NCI-H82 (cell line): ENCODE data around the gene LPXN.
"Not testable (repeated sequence)": the region's sequence is repeated elsewhere in the genome, so short reads cannot be mapped to it uniquely, and the experiment has no call there.

Source experiments
- DNase-seq: peaks from one replicate; lab custom pipeline; 2025; lab: John Stamatoyannopoulos, UW

Gene LPXN

DNA sequence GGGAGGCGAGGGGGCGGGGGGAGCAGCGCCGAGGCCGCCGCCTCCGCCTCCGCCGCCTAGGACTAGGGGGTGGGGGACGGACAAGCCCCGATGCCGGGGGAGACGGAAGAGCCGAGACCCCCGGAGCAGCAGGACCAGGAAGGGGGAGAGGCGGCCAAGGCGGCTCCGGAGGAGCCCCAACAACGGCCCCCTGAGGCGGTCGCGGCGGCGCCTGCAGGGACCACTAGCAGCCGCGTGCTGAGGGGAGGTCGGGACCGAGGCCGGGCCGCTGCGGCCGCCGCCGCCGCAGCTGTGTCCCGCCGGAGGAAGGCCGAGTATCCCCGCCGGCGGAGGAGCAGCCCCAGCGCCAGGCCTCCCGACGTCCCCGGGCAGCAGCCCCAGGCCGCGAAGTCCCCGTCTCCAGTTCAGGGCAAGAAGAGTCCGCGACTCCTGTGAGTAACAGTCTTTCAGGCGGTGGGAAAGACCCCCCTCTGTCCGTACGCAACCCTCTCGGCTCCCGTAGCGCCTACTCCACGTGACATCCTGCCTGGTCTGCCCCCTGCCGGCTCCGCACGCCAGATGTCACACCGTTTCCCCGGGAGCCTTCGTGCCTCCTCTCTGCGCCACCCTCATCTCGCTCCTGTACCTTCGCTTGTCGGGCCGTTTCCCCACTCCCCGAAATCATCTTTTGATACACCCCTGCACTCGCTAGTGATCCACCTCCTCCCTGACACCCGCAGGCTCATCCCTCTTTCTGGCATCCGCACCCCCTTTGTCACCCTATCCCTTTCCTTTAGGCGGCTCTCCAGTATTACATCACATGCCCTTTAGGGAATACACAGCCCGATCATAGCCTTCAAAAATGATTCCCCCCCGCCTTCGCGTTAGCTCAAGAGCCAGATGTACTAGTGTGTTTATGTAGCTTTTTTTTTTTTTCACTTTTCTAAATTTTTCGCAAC lies 3.8 kb upstream of the LPXN start:
- DNase-seq, result peak; percentile 91

DNA sequence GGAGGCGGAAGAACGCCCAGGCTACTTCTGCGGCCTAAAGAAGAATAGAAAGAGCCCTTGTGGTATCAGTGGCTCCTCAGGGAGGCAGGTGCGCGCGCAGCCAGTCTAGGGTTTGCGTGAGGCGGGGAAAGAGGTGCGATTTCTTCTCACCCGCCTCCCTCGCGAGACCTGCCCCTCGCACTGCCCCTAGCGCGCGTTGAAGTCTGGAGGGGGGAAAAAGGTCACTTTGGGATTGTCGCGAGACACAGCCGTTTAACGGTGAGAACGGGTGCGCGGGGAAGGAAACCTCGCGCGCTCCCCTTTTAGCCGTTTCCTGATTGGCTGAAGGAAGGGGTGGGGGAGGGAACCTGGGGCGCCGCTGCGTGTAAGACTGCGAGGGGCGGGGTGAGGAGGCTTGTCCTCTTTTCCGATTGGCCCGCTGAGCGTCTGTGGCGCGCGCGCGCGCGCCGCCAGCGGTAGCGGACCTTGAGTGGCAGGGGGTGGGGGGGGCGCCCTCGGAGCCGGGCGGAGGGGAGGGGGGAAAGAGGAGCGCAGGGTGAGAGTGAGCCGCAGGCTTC lies 3.1 kb upstream of the LPXN start, which contains the start of gene ZFP91:
Gene ZFP91, plus strand, starts transcription at position 429 of the 557 bp plus-strand sequence. CDS start 219 bp downstream, outside the sequence.
- DNase-seq, result peak; percentile 98

DNA sequence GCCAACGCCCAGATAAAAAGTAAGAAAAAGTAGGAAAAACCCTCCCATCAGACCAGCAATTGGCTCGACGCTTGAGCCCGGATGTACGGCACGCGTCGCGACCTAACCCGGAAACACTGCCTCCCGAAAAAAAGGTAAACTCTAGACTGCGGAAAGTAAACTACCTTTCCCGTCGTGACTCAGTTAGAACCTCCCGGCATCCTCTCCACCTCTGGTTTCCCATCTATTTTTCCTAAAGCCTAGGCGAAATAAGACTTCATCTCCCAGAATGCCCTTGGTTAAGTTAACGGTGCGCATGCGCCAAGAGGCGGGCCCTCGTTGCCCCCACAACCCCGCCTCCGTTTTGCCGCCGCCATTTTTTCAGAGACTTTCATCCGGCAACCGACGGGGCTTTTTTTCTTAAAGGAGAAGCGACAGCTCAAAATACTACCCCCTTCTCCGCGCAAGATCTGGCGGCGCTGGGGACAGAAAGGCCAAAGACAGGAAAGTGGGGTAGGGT lies 2.5 kb upstream of the LPXN start:
- peak; percentile 97 for DNase-seq

DNA sequence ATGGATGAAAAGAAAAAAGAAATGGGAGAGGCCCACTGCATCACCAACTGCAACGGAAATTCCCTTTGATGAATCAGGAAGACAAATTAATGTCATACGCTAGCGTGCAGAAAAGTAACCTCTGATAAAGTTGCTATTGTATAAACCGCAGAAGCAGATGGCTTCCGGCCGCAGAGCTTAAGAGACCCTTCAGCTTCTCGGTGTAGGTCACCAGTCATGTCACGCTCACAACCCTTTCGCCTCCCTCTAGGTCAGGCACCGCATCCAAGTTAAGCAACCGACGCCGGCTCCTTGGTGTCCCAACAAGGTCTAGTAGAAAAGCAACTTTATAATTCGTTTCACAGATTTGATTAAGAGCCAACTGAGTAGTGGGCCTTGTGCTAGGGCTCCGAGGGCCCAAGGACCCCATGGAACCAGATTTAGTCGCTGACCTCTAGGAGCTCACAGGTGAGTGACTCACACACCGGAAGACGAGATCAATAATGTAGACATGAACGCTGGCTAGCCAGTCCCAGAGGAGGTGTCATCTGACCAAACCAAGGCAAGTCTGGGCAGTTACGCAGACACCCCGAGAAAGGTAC lies 2.0 kb upstream of the LPXN start:
- peak; percentile 65 for DNase-seq

DNA sequence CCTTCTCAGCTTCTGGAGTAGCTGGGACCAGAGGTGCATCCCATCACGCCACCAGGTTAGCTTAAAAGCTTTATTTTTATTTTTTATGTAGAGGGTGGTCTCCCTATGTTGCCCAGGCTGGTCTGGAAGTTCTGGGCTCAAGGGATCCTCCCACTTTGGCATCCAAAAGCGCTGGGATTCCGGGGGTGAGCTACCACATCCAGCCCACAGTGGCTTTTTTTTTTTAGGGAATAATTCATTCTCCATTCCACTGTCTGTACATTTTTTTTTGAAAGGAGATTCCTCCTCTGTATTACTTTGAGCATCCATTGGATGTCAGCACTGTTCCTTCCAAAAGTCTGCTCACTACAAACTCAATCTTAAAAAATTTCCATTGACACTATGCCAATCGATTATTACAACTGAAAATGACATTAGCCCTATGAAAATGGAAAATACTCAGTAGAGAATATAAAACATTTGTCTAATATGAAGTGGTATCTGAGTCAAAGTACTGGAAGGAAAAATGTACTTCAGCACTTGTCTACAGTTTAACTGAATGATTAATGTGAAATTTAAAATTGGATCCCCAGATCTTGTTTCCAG lies 1.3 kb upstream of the LPXN start:
- DNase-seq, result no peak

DNA sequence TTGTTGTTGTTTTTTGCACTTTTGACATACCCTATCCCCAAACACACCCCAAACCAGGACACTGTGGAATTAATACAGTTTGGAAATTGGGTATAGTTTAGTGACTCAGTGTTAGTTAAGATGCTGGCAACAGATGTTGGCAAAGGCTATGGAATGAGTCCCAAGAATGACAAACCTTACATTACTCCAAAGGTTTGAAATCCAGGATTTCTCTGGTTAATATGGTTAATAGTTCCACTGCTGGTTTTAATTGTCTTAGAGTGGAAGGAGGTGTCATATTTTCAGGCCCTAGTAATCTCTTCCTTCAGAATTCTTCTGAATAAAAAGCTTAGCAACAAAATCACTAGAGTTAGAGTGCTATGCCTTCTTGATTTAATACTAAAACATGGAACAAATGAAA lies 775 bp downstream of the LPXN start:
- DNase-seq, result no peak

DNA sequence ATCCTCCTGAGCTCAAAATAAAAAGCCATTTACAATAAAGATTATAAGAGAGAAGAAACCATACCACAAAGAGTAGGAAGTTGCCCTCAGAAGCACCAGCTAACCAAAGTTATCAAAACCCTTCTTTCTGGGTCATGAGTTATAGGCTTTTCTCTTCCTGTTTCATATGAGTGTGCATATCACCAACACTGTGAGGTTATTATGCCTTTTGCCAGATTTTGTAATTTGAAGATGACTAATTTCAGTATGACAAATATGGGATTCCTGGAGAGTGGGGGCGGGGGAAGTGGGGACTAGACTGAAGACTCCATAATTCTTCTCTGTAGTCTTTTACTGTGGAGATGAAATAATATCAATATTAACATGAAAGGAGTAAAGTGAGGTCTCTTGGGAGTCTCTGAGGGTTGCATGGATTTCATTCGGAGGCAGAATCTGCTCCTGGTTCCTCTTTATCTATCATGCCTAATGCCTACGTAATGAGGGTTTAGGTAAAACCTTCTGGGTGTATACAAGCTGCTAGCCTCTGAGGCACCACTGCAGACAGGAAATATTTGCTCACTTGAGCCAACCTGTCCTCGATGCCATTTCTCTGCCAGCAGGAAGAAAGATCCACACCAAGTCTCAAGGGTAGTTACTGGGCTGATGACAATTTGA lies 2.1 kb downstream of the LPXN start:
- no peak for DNase-seq

DNA sequence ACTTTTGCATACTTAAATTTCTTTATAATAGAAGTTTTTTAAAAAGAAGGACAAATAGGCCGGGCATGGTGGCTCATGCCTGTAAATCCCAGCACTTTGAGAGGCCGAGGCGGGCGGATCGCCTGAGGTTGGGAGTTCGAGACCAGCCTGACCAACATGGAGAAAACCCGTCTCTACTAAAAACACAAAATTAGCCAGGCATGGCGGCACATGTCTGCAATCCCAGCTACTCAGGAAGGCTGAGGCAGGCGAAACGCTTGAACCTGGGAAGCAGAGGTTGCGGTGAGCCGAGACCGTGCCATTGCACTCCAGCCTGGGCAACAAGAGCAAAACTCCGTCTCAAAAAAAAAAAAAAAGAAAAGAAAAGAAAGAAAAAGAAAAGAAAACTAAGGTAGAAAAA lies 2.8 kb downstream of the LPXN start:
- DNase-seq, result not testable (repeated sequence)

DNA sequence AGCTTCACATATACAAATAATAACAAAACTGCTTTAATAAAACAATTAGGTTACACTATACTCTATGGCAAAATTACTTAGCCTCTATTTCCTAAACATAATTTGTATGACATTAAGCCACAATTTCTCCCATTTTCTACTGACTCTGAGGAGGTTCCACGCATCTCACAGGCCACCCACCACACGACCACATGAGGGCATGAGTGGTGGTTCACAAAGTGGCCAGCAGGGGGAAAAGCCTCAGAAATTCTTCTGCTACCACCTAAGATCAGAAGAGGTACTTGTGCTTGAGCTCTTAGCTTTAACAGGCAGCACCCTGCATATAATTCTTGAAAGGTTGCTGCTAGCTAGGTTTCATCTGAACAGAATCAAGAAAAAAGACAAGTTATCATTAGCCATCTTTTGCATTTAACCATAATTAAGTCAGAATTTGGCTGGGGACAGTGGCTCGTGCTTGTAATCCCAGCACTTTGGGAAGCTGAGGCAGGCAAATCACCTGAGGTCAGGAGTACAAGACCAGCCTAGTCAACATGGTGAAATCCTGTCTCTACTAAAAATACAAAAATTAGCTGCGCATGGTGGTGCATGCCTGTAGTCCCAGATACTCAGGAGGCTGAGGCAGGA lies 7.7 kb downstream of the LPXN start:
- peak; percentile 70 for DNase-seq

DNA sequence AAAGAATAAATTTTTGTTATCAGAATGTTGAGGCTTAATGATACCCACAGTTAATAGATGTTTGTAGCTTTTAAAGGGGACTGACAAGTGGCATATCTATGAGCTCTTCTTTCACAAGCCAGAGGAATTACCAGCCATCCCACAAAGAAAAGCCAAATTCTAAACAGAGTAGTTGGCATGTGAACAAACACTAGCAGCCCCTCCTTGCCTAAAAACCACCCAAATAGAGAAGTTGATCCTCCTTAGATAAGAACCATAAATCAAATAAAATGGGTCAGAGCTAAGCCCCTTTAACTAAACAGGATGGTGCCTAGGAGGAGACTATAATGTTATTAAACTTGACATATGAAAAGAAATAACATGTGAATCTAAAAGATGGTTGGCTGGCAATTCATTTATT lies 11.4 kb downstream of the LPXN start:
- no peak for DNase-seq

DNA sequence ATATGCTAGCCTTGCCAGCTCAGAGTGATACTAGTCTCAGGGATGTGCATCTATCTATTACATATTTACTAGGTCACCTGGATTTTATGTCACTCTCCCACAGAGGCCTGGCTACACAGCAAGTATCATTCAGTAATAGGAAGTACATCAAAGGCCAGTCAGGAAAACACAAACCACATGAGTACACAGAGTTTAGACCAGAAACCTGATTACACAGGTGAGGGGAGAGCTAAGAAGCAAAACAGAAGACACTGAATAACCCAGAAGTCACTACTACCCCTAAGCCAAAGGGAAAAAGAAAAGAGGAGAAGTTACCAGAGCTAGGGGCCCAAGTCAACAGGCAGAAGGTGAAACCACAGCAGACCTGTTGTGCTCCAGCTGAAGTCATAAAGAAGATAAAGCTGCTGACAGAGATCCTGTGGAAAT lies 13.3 kb downstream of the LPXN start:
- DNase-seq, result no peak

DNA sequence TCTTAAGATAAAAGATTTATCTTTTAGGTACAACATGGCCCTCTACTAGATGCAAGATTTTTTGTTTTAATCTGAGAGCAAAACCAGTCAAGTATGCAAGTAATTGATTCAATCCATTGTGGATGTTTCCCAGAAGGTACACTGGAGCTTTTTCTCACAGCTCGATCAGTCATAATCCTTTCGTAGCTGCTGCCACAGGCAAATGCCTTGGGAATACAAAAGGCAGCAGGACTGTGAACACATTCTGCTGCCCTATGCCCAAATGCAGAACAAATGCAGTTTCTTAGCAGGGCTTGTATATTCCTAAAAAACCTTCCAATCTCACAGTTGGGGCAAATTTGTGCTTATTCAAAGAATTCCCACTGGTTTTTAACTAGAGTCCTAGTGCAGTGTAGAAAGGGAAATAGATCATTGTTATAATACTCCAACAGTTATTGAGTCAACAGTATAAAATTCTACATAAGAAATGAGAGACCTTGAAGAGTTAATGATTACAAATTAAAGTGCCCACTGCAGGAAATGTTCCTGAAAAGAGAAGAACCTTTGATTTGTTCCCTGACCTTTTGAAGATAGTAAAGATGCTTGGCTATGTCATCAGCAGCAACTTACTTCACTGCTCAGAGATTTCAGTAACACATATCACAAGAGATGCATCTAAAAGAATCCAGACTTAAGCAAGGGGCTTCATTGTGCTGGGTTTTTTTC lies 14.1 kb downstream of the LPXN start:
- peak; percentile 20 for DNase-seq

DNA sequence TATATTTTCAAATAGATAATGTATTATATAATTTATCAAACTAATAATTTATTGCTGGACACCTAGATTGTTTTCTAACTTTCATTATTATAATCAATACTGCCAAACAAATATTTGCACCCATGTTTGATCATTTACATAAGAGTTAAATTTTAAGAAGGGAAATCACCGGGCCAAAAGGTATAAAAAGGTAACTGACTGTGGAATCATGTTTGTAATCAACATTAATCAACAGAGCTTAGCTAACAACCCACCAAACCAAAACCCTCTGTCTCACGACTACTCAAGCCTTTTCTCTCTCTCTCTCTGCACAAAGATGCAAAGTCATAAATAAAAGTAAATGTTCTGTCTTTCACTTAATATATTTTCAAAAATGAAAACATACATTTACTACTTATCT lies 14.8 kb downstream of the LPXN start:
- DNase-seq, result no peak

DNA sequence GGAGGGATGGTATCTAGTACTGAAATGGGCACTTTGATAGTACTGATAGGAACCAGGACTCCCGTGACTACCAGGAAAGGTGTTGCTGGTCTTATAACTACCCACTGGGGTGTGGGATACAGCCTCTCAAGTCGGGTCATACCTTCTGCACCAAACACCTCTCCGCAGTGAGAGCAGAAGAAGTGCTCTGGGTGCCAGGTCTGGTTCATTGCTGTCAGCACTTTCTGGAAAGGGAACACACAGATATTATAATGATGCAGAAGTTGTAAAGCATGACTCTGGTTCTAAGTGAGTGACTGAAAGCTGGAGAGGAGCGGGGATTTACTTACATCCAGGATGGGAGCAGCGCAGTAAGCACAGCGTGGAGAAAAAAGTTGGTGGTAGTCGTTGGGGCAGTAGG lies 26.0 kb downstream of the LPXN start:
- DNase-seq, result no peak

DNA sequence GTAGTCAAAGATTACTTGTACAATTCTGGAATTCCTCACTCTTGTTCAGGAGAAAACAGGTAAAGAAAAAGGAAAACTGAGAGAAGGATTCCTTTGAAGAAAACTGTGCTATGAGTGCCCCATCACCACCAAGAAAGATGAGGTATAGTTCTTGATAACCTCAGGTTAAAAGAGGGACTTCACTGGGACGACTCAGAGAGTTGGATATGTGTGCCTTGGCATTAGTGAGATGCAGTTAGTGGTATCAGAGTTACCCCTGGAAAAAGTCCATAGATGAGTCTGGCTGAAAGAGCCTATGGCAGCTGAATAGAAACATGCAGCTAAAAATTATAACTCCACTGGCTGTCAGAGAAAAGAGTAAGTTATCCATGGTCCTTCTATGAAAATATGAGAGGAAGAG lies 28.8 kb downstream of the LPXN start:
- DNase-seq, result no peak

DNA sequence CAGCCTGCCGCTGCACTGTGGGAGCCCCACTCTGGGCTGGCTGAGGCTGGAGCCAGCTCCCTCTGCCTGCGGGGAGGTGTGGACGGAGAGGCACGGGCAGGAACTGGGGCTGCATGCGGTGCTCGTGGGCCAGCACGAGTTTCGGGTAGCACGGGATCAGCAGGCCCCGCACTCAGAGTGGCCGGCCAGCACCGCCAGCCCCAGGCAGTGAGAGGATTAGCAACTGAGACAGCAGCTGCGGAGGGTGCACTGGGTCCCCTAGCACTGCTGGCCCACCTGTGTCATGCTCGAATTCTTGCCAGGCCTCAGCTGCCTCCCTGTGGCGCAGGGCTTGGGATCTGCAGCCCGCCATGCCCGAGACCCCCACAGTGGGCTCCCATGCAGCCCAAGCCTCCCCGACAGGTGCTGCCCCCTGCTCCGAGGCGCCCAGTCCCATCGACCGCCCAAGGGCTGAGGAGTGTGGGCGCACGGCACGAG lies 43.8 kb downstream of the LPXN start:
- no peak for DNase-seq

DNA sequence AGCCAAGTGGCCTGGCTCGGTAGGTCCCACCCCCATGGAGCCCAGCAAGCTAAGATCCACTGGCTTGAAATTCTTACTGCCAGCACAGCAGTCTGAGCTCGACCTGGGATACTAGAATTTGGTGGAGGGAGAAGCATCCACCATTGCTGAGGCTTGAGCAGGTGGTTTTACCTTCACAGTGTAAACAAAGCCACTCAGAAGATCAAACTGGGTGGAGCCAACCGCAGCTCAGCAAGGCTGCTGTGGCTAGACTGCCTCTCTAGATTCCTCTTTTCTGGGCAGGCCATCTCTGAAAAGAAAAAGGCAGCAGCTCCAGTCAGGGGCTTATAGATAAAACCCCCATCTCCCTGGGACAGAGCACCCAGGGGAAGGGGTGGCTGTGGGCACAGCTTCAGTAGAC lies 45.4 kb downstream of the LPXN start:
- no peak for DNase-seq

DNA sequence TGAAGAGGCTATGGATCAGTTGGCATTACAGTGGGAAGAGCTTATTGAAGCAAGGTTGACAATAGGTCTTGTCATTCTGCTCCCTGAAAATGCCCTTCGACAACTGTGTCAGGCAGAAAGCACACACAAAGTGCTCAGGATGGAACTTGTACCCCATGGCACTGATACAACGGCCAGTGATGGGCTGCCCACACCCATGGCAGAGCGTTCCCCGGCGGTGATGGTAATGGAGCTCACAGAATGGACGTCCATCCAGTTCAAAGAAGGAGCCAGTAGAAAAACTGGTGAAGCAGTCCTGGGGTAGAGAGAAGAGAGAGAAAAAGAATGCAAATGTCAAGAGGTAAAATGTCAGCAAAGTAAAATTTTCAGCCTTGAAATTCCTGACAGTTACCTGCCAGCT lies 48.2 kb downstream of the LPXN start:
- DNase-seq, result no peak

DNA sequence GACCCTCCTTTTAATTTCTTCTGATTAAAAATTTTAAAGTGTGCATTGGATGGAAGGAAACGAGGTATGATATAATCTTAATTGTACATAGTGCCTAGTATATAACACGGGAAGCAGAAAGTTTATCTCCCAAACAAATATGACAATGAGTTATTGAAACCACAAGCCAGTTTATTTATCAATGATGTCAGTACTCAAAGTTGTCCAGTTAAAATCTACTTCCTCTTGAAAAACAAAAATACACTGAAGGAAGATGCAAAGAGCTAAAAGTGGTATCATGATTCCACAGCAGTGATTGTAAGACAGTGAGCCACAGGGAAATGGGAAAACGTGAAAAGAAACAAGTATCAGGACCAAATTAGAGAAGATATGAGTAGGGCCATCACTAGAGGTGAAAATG lies 48.9 kb downstream of the LPXN start:
- no peak for DNase-seq

DNA sequence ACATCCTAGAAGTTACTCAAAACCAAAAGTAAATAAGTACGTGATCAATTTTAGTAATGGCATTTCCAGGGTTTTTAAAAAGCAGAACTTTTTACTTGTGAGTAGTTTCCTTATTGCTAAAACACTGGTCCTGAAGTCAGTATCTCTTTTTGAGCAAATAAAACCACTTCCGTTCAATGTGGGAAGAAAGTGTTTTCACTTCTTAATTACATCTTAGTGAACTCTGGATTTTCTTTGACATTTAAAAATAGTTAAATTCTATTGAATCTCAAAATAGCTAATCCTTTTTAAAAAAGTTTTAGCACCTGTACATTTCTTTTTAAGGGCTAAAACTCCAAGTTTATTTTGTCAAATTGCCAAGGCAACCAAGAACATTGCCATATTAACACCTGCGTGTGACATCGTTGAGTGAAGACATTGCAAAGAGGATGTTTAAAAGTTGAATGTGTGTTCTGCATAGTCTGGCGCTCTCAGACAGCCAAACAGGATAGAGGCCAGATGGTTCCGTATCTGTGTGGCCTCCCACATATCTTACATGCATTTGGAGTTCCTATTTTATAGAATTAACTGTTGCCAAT lies 50.5 kb downstream of the LPXN start:
- DNase-seq, result no peak
